Uterus (tissue), 2 donors: ENCODE measurements around the gene NSD1.

ENCODE experiments used
- CTCF ChIP-seq, 4 experiments: fragments of 200-600 bp in 2 of 4; fragments of 450-650 bp in 2 of 4; sonication (generic) in 2 of 4; IDR thresholded peaks; one replicate each; pipeline ENCODE4 v1.5.1; 2016 to 2019; ENCODE audit warnings: antibody characterized with exemption in 4 of 4, mild to moderate bottlenecking in 2 of 4, moderate library complexity in 1 of 4
- POLR2A ChIP-seq, 2 donors: fragments of 450-650 bp; IDR thresholded peaks; one replicate each; pipeline ENCODE4 v1.6.1; 2016; ENCODE audit warnings: antibody characterized with exemption in 2 of 2, mild to moderate bottlenecking in 1 of 2, moderate library complexity in 1 of 2

- TF ChIP-seq CTCF (IDR thresholded peaks at IDR 0.05) = peak; percentile 97 to 99 (median 98)
- TF ChIP-seq POLR2A (IDR thresholded peaks at IDR 0.05) = no peak
Measured at GRCh38 chr5:177113566-177114424, 19.8 kb upstream of the NSD1 start.
